Left lung (tissue), 10 donors: Measurements from ENCODE around the gene PRPF8. TPM values are rescaled to one million over a fixed set of nuclear protein-coding genes. Genes with fewer than 3 reads are reported as not detected.

Source experiments
- ATAC-seq: fragments of 200-7000 bp; cut with Tn5 transposase; one replicate; pipeline ENCODE4 v1.9.1; 2020; ENCODE audit warnings: moderate library complexity
- DNase-seq, 4 donors: peaks; one replicate each; pipeline ENCODE4 v3.0.0-alpha.2; 2013 to 2020
- H3K27ac ChIP-seq, 2 donors: fragments of 200-600 bp; sonication (generic) in 1 of 2; one replicate each; pipeline versions ENCODE4 v1.5.0 to v1.8.0; 2020 to 2021
- H3K27me3 ChIP-seq, 2 donors: fragments of 200-600 bp; sonication (generic) in 1 of 2; one replicate each; pipeline versions ENCODE4 v1.5.0 to v1.8.0; 2020 to 2021
- H3K36me3 ChIP-seq, 2 donors: fragments of 200-600 bp; sonication (generic) in 1 of 2; one replicate each; pipeline versions ENCODE4 v1.5.0 to v1.8.0; 2020 to 2021
- H3K4me1 ChIP-seq, 2 donors: fragments of 200-600 bp; one replicate each; pipeline ENCODE4 v1.8.0; 2021
- H3K4me3 ChIP-seq, 2 donors: fragments of 200-600 bp; sonication (generic) in 1 of 2; one replicate each; pipeline versions ENCODE4 v1.5.0 to v1.8.0; 2020 to 2021; ENCODE audit warnings: mild to moderate bottlenecking in 1 of 2
- H3K9me3 ChIP-seq, 2 donors: fragments of 200-600 bp; sonication (generic) in 1 of 2; one replicate each; pipeline versions ENCODE4 v1.5.0 to v1.8.0; 2020 to 2021
- CTCF ChIP-seq, 2 donors: fragments of 200-600 bp; sonication (generic) in 1 of 2; IDR thresholded peaks; one replicate each; pipeline versions ENCODE4 v1.5.0 to v1.8.0; 2021; ENCODE audit warnings: antibody characterized with exemption in 2 of 2
- intact Hi-C, 2 donors: fragments of 100-400 bp; cut with DNase I; formaldehyde crosslinking; loops; one replicate each; pipeline versions ENCODE4 v1.11.2 to v1.14.2; 2022
- polyA plus RNA-seq, 6 donors: library from polyadenylated mRNA; unstranded; fragments of 120-200 nt; gene quantifications; one replicate each; pipeline ENCODE4 v1.2.1, GENCODE V29; 2013; ENCODE audit not compliant: insufficient read length in 6 of 6
- total RNA-seq, 2 donors: library from RNA; stranded (reverse); fragmentation: NEBNext Ultra II Directional; extraction: Animal tissue kit (Norgen Biotek cat#: 25700); gene quantifications; one replicate each; pipeline ENCODE4 v1.2.1, GENCODE V29; 2021
- donor health status: DM: no; HTN: yes; CAD: no.
- donor health status: DM: no; HTN: no; CAD: no.

The PRPF8 gene
- total and polyA plus RNA-seq, 8 donors: 230 to 364 (median 329) TPM

- ATAC-seq: peak; percentile 72
Observed at GRCh38 chr17:1716912-1717695, 32.4 kb upstream of the PRPF8 start.

GRCh38 chr17:1716076-1716911 lies 31.6 kb upstream of the PRPF8 start:
- peak; percentile 78 for ATAC-seq

More at GRCh38 chr17:1716912-1717695, 32.4 kb upstream of the PRPF8 start:
- intact Hi-C loops: no loop called here
- H3K36me3 ChIP-seq: peaks cover 0 to 25% of the 10 kb centered on the region in 2 donors
- peak overlapping the region; percentile 99 to 100 for H3K27ac ChIP-seq
- DNase-seq: peak; percentile 85 to 96 (median 92)
- no peaks in the 10 kb centered on the region for H3K27me3 ChIP-seq
- H3K9me3 ChIP-seq: no peaks in the 10 kb centered on the region
- H3K4me3 ChIP-seq: peak overlapping the region; percentile 61 to 97
- TF ChIP-seq CTCF (IDR thresholded peaks at IDR 0.05): no peak
- H3K4me1 ChIP-seq: peaks cover 34 to 65% of the 10 kb centered on the region in 2 donors

GRCh38 chr17:1715803-1716075 lies 31.1 kb upstream of the PRPF8 start:
- Histone ChIP-seq H3K27me3 (peaks cover 0 to under 1% of the 10 kb centered on the region in 2 donors), H3K27ac (peak overlapping the region; percentile 96), H3K36me3 (peaks cover 0 to 36% of the 10 kb centered on the region in 2 donors), H3K4me3 (peak overlapping the region; percentile 95 to 97), H3K4me1 (peaks cover 41 to 69% of the 10 kb centered on the region in 2 donors), H3K9me3 (no peaks in the 10 kb centered on the region)
- ATAC-seq (no peak), DNase-seq (no peak)
- intact Hi-C loops: no loop called here
- no peak for TF ChIP-seq CTCF (IDR thresholded peaks at IDR 0.05)

More at GRCh38 chr17:1716076-1716911, 31.6 kb upstream of the PRPF8 start:
- no peaks in the 10 kb centered on the region for H3K9me3 ChIP-seq
- H3K27ac ChIP-seq: peak overlapping the region; percentile 99 to 100
- intact Hi-C loops: no loop called here
- TF ChIP-seq CTCF (IDR thresholded peaks at IDR 0.05): peak in 1 of 2 donors; percentile 31
- peaks cover 40 to 69% of the 10 kb centered on the region in 2 donors for H3K4me1 ChIP-seq
- H3K4me3 ChIP-seq: peak overlapping the region; percentile 95 to 97
- H3K27me3 ChIP-seq: no peaks in the 10 kb centered on the region
- H3K36me3 ChIP-seq: peaks cover 0 to 33% of the 10 kb centered on the region in 2 donors
- peak; percentile 99 to 100 (median 100) for DNase-seq

GRCh38 chr17:1714980-1715802 lies 30.5 kb upstream of the PRPF8 start:
- H3K4me3 ChIP-seq: peak overlapping the region; percentile 95 to 97
- no peaks in the 10 kb centered on the region for H3K9me3 ChIP-seq
- intact Hi-C loops: no loop called here
- H3K27ac ChIP-seq: peak overlapping the region; percentile 96
- H3K27me3 ChIP-seq: peaks cover 0 to 6% of the 10 kb centered on the region in 2 donors
- TF ChIP-seq CTCF (IDR thresholded peaks at IDR 0.05): no peak
- ATAC-seq: peak; percentile 49
- H3K36me3 ChIP-seq: peaks cover 0 to 36% of the 10 kb centered on the region in 2 donors
- peak in 3 of 4 donors; percentile 55 to 95 (median 91) for DNase-seq
- H3K4me1 ChIP-seq: peaks cover 43 to 69% of the 10 kb centered on the region in 2 donors
